WTC11 (cell line): ENCODE data around the gene TIE1. TPM values are rescaled to one million over a fixed set of nuclear protein-coding genes. Genes with fewer than 3 reads are reported as not detected.

Experiments used
- ATAC-seq: fragments of 200-7000 bp; cut with Tn5 transposase; 2 replicates; pipeline ENCODE4 v1.10.0; 2021; ENCODE audit warnings: mild to moderate bottlenecking, moderate library complexity
- CTCF ChIA-PET: fragments of 300-600 bp; sonication (Branson Sonifier 250); formaldehyde crosslinking; loops from one replicate; lab custom pipeline; 2021; ENCODE audit warnings: antibody characterized with exemption; lab: Charles Lee
- POLR2A ChIA-PET: fragments of 350-600 bp; sonication (Branson Sonifier 250); formaldehyde crosslinking; loops from one replicate; lab custom pipeline; 2021; ENCODE audit warnings: antibody characterized with exemption; lab: Charles Lee
- DNase-seq: peaks from one replicate; pipeline ENCODE4 v3.0.0; 2021; ENCODE audit warnings: low spot score
- H3K27ac Mint-ChIP-seq: 2 replicates; pipeline ENCODE4 v1.8.0; 2021; ENCODE audit warnings: mixed read lengths
- H3K27me3 Mint-ChIP-seq: 2 replicates; pipeline ENCODE4 v1.8.0; 2021; ENCODE audit warnings: low read depth, mild to moderate bottlenecking, moderate library complexity, mixed read lengths
- H3K36me3 Mint-ChIP-seq: 2 replicates; pipeline ENCODE4 v1.8.0; 2021; ENCODE audit warnings: mixed read lengths
- H3K4me1 Mint-ChIP-seq: 2 replicates; pipeline ENCODE4 v1.8.0; 2022; ENCODE audit warnings: mixed read lengths
- H3K4me3 Mint-ChIP-seq: 2 replicates; pipeline ENCODE4 v1.8.0; 2021; ENCODE audit warnings: mild to moderate bottlenecking, moderate library complexity, mixed read lengths
- H3K9me3 Mint-ChIP-seq: 2 replicates; pipeline ENCODE4 v1.8.0; 2021; ENCODE audit warnings: mixed read lengths
- ATF3 ChIP-seq: sonication (generic); formaldehyde crosslinking; conservative IDR thresholded peaks from 2 replicates; pipeline ENCODE4 v1.8.1; 2022; ENCODE audit warnings: mild to moderate bottlenecking, missing genetic modification reagents
- ATF6 ChIP-seq: sonication (generic); formaldehyde crosslinking; IDR thresholded peaks from 2 replicates; pipeline ENCODE4 v1.8.1; 2023; ENCODE audit warnings: mild to moderate bottlenecking, missing genetic modification reagents
- CREB1 ChIP-seq: sonication (generic); formaldehyde crosslinking; IDR thresholded peaks from 2 replicates; pipeline ENCODE4 v1.8.0; 2023; ENCODE audit warnings: mild to moderate bottlenecking, missing genetic modification reagents
- CREM ChIP-seq: sonication (generic); formaldehyde crosslinking; IDR thresholded peaks from 2 replicates; pipeline ENCODE4 v1.8.1; 2022; ENCODE audit warnings: mild to moderate bottlenecking, missing genetic modification reagents, moderate library complexity
- ESRRA ChIP-seq: sonication (generic); formaldehyde crosslinking; IDR thresholded peaks from 2 replicates; pipeline ENCODE4 v1.8.1; 2022; ENCODE audit warnings: mild to moderate bottlenecking, missing genetic modification reagents, borderline replicate concordance
- IRF1 ChIP-seq: sonication (generic); formaldehyde crosslinking; IDR thresholded peaks from 2 replicates; pipeline ENCODE4 v1.8.0; 2023; ENCODE audit warnings: missing genetic modification reagents
- MYBL2 ChIP-seq: sonication (generic); formaldehyde crosslinking; IDR thresholded peaks from 2 replicates; pipeline ENCODE4 v1.8.1; 2023; ENCODE audit warnings: mild to moderate bottlenecking, moderate library complexity, missing genetic modification reagents
- NFE2L1 ChIP-seq: sonication (generic); formaldehyde crosslinking; IDR thresholded peaks from 2 replicates; pipeline ENCODE4 v1.8.1; 2023; ENCODE audit warnings: missing genetic modification reagents
- NFYB ChIP-seq: sonication (generic); formaldehyde crosslinking; conservative IDR thresholded peaks from 2 replicates; pipeline ENCODE4 v1.8.0; 2022; ENCODE audit warnings: low read depth, missing genetic modification reagents
- NR3C1 ChIP-seq: sonication (generic); formaldehyde crosslinking; conservative IDR thresholded peaks from 2 replicates; pipeline ENCODE4 v1.8.1; 2023; ENCODE audit warnings: low read depth, mild to moderate bottlenecking, missing genetic modification reagents
- RORB ChIP-seq: fragments of 250-450 bp; sonication (Bioruptor Pico); IDR thresholded peaks from 2 replicates; pipeline ENCODE4 v1.9.0; 2021; ENCODE audit warnings: mild to moderate bottlenecking
- SMAD4 ChIP-seq: sonication (generic); formaldehyde crosslinking; IDR thresholded peaks from 2 replicates; pipeline ENCODE4 v1.8.0; 2022; ENCODE audit warnings: mild to moderate bottlenecking, missing genetic modification reagents
- TP53 ChIP-seq: sonication (generic); formaldehyde crosslinking; IDR thresholded peaks from 2 replicates; pipeline ENCODE4 v1.8.1; 2023; ENCODE audit warnings: mild to moderate bottlenecking, missing genetic modification reagents
- ZNF219 ChIP-seq: sonication (generic); formaldehyde crosslinking; IDR thresholded peaks from 2 replicates; pipeline ENCODE4 v1.8.0; 2023; ENCODE audit warnings: missing genetic modification reagents, mild to moderate bottlenecking, borderline replicate concordance
- ZNF425 ChIP-seq: fragments of 250-450 bp; sonication (Bioruptor Pico); conservative IDR thresholded peaks from 2 replicates; pipeline ENCODE4 v1.9.0; 2021; ENCODE audit warnings: mild to moderate bottlenecking
- ZNF671 ChIP-seq: fragments of 250-450 bp; sonication (Bioruptor Pico); IDR thresholded peaks from 2 replicates; pipeline ENCODE4 v1.8.0; 2021; ENCODE audit warnings: mild to moderate bottlenecking
- total RNA-seq: library from RNA; stranded (reverse); gene quantifications from 3 replicates; pipeline ENCODE4 v1.2.3, GENCODE V29; 2021

The TIE1 gene
- total RNA-seq, 1 experiment from 2014 or later, result 2.5 TPM

GRCh38 chr1:43267291-43267805 lies 33.4 kb upstream of the TIE1 start:
- ATAC-seq (no peak), DNase-seq (no peak)
- TF ChIP-seq RORB (CRISPR knock-in tag), result no peak
- no peak for TF ChIP-seq ZNF425
- Mint-ChIP-seq H3K27me3 (peaks cover 20% of the 10 kb centered on the region), H3K4me3 (no peak overlapping the region), H3K36me3 (peaks cover 26% of the 10 kb centered on the region), H3K27ac (no peak overlapping the region), H3K4me1 (peaks cover 25% of the 10 kb centered on the region), H3K9me3 (peaks cover 32% of the 10 kb centered on the region)
- POLR2A ChIA-PET, result no interaction called here
- CTCF ChIA-PET, result no interaction called here

- Mint-ChIP-seq H3K27ac (no peak overlapping the region), H3K27me3 (peaks cover 17% of the 10 kb centered on the region)
Measured at GRCh38 chr1:43267818-43268425, 32.9 kb upstream of the TIE1 start.

GRCh38 chr1:43269627-43270375 lies 31.0 kb upstream of the TIE1 start, which contains the start of gene TMEM125:
Gene TMEM125, plus strand, starts transcription at chr1:43269983. Its CDS starts 2,740 bp downstream, at chr1:43272723.
- CTCF ChIA-PET, result interaction anchor here (1.3 to 1.6 kb wide), 2 partner anchors 16 to 89 kb away, joined by 10 to 12 read pairs; partner anchors contain the start of genes C1orf210 and CDC20
- POLR2A ChIA-PET, result interaction anchor here (0.6 to 1.3 kb wide), 6 partner anchors 15 to 1594 kb away, joined by 3 to 16 read pairs (median 6); partner anchors contain the start of genes C1orf210, CDC20 and ELOVL1
- DNase-seq (no peak), ATAC-seq (no peak)
- H3K27me3 Mint-ChIP-seq, result peaks cover 14% of the 10 kb centered on the region
- H3K4me1 Mint-ChIP-seq, result peaks cover 29% of the 10 kb centered on the region
- no peak for TF ChIP-seq CREB1
- TF ChIP-seq ATF3, result no peak
- no peak for TF ChIP-seq NR3C1
- no peak for TF ChIP-seq SMAD4 (CRISPR knock-in tag)
- TF ChIP-seq CREM, result no peak
- H3K36me3 Mint-ChIP-seq, result peaks cover 25% of the 10 kb centered on the region
- peak within 1 kb of the TSS; percentile 97 for H3K27ac Mint-ChIP-seq
- H3K4me3 Mint-ChIP-seq, result peak within 1 kb of the TSS; percentile 83
- H3K9me3 Mint-ChIP-seq, result peaks cover 17% of the 10 kb centered on the region

More at GRCh38 chr1:43267818-43268425, 32.9 kb upstream of the TIE1 start:
- ATAC-seq (no peak), DNase-seq (no peak)
- H3K4me1 Mint-ChIP-seq, result peaks cover 25% of the 10 kb centered on the region
- ChIA-PET POLR2A (no interaction called here), CTCF (no interaction called here)
- TF ChIP-seq TP53 (CRISPR knock-in tag), result no peak
- TF ChIP-seq IRF1 (CRISPR knock-in tag), result no peak
- no peak for TF ChIP-seq ZNF671 (CRISPR knock-in tag)
- TF ChIP-seq NFE2L1 (CRISPR knock-in tag), result no peak
- TF ChIP-seq NFYB (CRISPR knock-in tag), result no peak
- no peak for TF ChIP-seq ZNF219 (CRISPR knock-in tag)
- no peak for TF ChIP-seq MYBL2 (CRISPR knock-in tag)
- TF ChIP-seq ATF6 (CRISPR knock-in tag), result no peak
- TF ChIP-seq ESRRA (CRISPR knock-in tag), result no peak
- H3K36me3 Mint-ChIP-seq, result peaks cover 20% of the 10 kb centered on the region
- no peak overlapping the region for H3K4me3 Mint-ChIP-seq
- peaks cover 26% of the 10 kb centered on the region for H3K9me3 Mint-ChIP-seq
